K562 (cell line): ENCODE measurements around the gene AP1AR. TPM values are rescaled to one million over a fixed set of nuclear protein-coding genes. Genes with fewer than 3 reads are reported as not detected.
A peak's percentile ranks its signal among the peaks of the same experiment; 100 is the strongest.

Experiments used
- CC2D1A ChIP-seq: fragments of 450-650 bp; IDR thresholded peaks from 2 replicates; pipeline ENCODE4 v1.6.1; 2017; ENCODE audit warnings: mild to moderate bottlenecking
- CSDE1 ChIP-seq, 2 experiments: fragments of 450-650 bp; IDR thresholded peaks; 2 replicates each; pipeline ENCODE4 v1.6.1; 2016; ENCODE audit warnings: mild to moderate bottlenecking in 1 of 2
- JUNB ChIP-seq: fragments of 450-650 bp; formaldehyde crosslinking; conservative IDR thresholded peaks from 2 replicates; pipeline ENCODE4 v1.4.0; 2020; ENCODE audit warnings: mild to moderate bottlenecking
- MXI1 ChIP-seq: IDR thresholded peaks from 2 replicates; pipeline ENCODE4 v1.6.1; 2011; ENCODE audit warnings: low read depth, mild to moderate bottlenecking, improper control_type of control experiment, low read length
- NCOA4 ChIP-seq: fragments of 450-650 bp; IDR thresholded peaks from 2 replicates; pipeline ENCODE4 v1.6.1; 2018; ENCODE audit warnings: mild to moderate bottlenecking; ENCODE audit not compliant: partially characterized antibody
- NFATC3 ChIP-seq: fragments of 450-650 bp; IDR thresholded peaks from 2 replicates; pipeline ENCODE4 v1.6.1; 2017; ENCODE audit warnings: mild to moderate bottlenecking
- NFRKB ChIP-seq: fragments of 450-650 bp; IDR thresholded peaks from 2 replicates; pipeline ENCODE4 v1.6.1; 2016; ENCODE audit warnings: low read depth
- NR1H2 ChIP-seq: sonication (generic); formaldehyde crosslinking; IDR thresholded peaks from 2 replicates; pipeline ENCODE4 v1.4.0; 2020; ENCODE audit warnings: mild to moderate bottlenecking, missing genetic modification reagents
- TRIM24 ChIP-seq, 2 experiments: fragments of 450-650 bp; IDR thresholded peaks; 2 replicates each; pipeline ENCODE4 v1.6.1; 2016
- ZNF121 ChIP-seq: sonication (generic); formaldehyde crosslinking; conservative IDR thresholded peaks from 2 replicates; pipeline ENCODE4 v1.8.0; 2022; ENCODE audit warnings: missing genetic modification reagents
- ZNF140 ChIP-seq: fragments of 250-450 bp; sonication (Bioruptor Pico); IDR thresholded peaks from 2 replicates; pipeline ENCODE4 v1.8.0; 2021; ENCODE audit warnings: moderate library complexity, mild to moderate bottlenecking, inconsistent platforms
- ZNF184 ChIP-seq: sonication (generic); formaldehyde crosslinking; IDR thresholded peaks from 2 replicates; pipeline ENCODE4 v1.5.0; 2020; ENCODE audit warnings: missing genetic modification reagents
- ZNF584 ChIP-seq: fragments of 200-800 bp; sonication (Bioruptor generic); IDR thresholded peaks from 2 replicates; pipeline ENCODE4 v1.6.1; 2016; ENCODE audit warnings: low read depth, mild to moderate bottlenecking, missing genetic modification characterization, missing compliant biosample characterization
- polyA plus RNA-seq, 8 experiments: library from polyadenylated mRNA; depleted of rRNA in 4 of 8; stranded (reverse) in 5 of 8; unstranded in 3 of 8; fragments of >200 nt; fragmentation: Nextera tagmentation in 2 of 8; fragmentation: Illumina TruSeq in 1 of 8; extraction: Ambion mirVana in 2 of 8; extraction: Trizol in 1 of 8; gene quantifications; 2 replicates each; pipeline versions ENCODE4 v1.2.1 to v1.2.3, GENCODE V29; 2011 to 2014; ENCODE audit warnings: inconsistent platforms in 1 of 8, missing spikeins in 1 of 8
- total RNA-seq, 7 experiments: library from RNA; depleted of rRNA in 6 of 7; stranded (reverse); fragments of >200 nt in 6 of 7; fragmentation: Illumina TruSeq in 2 of 7; extraction: Trizol in 2 of 7; gene quantifications; 2 replicates each; pipeline versions ENCODE4 v1.2.1 to v1.2.3, GENCODE V29; 2011 to 2021; ENCODE audit warnings: low replicate concordance in 1 of 7
- TF ChIP-seq, protein P1 (sequence below), 2 experiments: fragments of 450-650 bp in 1 of 2; IDR thresholded peaks; 2 replicates each; pipeline ENCODE4 v1.6.1; 2011 to 2017; ENCODE audit warnings: low read depth in 2 of 2, antibody characterized with exemption in 1 of 2, borderline replicate concordance in 1 of 2, low read length in 1 of 2, mild to moderate bottlenecking in 1 of 2, mixed read lengths in 1 of 2; ENCODE audit not compliant: control insufficient read depth in 1 of 2
- TF ChIP-seq, protein P2 (sequence below): IDR thresholded peaks from 2 replicates; pipeline ENCODE4 v1.6.1; 2014; ENCODE audit warnings: antibody characterized with exemption
- TF ChIP-seq, protein P3 (sequence below), 2 experiments: fragments of 450-650 bp in 1 of 2; sonication (generic) in 1 of 2; formaldehyde crosslinking in 1 of 2; IDR thresholded peaks in 1 of 2; conservative IDR thresholded peaks in 1 of 2; 2 replicates each; pipeline versions ENCODE4 v1.6.1 to v1.8.1; 2016 to 2023; ENCODE audit warnings: mild to moderate bottlenecking in 2 of 2, moderate library complexity in 2 of 2, inconsistent platforms in 1 of 2, missing genetic modification reagents in 1 of 2
- TF ChIP-seq, protein P4 (sequence below): fragments of 450-650 bp; IDR thresholded peaks from 2 replicates; pipeline ENCODE4 v1.6.1; 2017; ENCODE audit warnings: antibody characterized with exemption, mild to moderate bottlenecking

AP1AR gene
- total and polyA plus RNA-seq, 9 of the 15 experiments (the other 6 are each of a cell fraction or from before 2014, with no cell fraction given) = 2.6 to 20.7 (median 12.2) TPM

DNA sequence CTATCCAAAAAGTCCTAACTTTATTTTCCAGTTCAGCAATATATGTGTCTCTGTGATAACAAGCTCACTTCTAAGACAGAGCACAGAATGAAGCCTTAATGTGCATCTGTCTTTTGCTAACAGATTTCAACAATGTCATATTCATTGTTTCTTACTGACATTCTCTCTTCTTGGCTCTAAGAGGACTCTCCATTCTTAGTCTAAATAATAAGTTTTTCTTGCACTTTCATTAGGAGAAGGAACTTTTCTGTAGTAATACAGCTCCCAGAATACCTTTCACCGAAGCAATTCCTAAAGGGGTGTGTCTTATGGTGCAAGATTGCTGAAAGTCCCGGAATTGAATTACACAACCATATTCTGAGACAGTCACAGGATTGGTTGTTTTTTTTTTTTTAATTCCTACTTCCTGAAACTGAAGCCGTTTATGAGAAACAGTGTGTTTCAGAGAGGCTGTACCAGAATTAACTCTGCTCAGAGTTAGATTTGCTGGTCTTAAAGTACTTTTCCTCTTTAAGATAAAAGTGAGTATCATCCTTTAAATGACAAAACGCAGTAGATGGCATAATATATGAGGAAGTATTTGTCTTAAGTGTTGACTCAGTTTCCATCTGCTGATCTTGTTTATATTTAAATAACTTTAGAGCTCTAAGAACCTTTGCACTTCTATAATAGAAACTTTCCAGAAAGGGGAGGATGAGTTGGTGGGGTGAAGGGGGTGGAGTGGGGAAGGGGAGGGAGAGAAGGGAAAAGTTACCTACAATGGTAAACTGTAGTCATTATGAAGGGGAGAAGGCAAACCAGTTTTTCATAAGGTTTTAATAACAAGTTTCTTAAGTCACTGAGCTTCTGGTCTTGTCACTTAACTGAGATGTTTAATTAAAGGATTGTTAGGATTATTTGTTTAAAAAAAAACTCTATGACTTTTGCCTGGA lies 65.6 kb downstream of the AP1AR start, which contains the start of gene ALPK1 (continued):
- TF ChIP-seq CC2D1A (0 out of 2 replicates have a peak, but pooled peaks have one; percentile 36), ZNF121 (CRISPR knock-in tag) (no peak), NR1H2 (CRISPR knock-in tag) (no peak), ZNF184 (CRISPR knock-in tag) (no peak), CSDE1 (IDR thresholded peaks at IDR 0.05) (no peak), NFATC3 (no peak), JUNB (no peak), NCOA4 (no peak), ZNF140 (CRISPR knock-in tag) (no peak), NFRKB (peak; percentile 35; the same call in 1 of the 2 replicates), ZNF584 (no peak; the same call in 1 of the 2 replicates), TRIM24 (IDR thresholded peaks at IDR 0.05) (peak; percentile 77; a peak in 3 of 4 replicates), MXI1 (no peak)
- TF ChIP-seq, protein P1, sequence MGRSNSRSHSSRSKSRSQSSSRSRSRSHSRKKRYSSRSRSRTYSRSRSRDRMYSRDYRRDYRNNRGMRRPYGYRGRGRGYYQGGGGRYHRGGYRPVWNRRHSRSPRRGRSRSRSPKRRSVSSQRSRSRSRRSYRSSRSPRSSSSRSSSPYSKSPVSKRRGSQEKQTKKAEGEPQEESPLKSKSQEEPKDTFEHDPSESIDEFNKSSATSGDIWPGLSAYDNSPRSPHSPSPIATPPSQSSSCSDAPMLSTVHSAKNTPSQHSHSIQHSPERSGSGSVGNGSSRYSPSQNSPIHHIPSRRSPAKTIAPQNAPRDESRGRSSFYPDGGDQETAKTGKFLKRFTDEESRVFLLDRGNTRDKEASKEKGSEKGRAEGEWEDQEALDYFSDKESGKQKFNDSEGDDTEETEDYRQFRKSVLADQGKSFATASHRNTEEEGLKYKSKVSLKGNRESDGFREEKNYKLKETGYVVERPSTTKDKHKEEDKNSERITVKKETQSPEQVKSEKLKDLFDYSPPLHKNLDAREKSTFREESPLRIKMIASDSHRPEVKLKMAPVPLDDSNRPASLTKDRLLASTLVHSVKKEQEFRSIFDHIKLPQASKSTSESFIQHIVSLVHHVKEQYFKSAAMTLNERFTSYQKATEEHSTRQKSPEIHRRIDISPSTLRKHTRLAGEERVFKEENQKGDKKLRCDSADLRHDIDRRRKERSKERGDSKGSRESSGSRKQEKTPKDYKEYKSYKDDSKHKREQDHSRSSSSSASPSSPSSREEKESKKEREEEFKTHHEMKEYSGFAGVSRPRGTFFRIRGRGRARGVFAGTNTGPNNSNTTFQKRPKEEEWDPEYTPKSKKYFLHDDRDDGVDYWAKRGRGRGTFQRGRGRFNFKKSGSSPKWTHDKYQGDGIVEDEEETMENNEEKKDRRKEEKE (IDR thresholded peaks at IDR 0.05; ENCODE audit: borderline replicate concordance in 1 of 2, control insufficient read depth in 1 of 2, low read depth in 2 of 2, low read length in 1 of 2) = no peak
- TF ChIP-seq, protein P2, sequence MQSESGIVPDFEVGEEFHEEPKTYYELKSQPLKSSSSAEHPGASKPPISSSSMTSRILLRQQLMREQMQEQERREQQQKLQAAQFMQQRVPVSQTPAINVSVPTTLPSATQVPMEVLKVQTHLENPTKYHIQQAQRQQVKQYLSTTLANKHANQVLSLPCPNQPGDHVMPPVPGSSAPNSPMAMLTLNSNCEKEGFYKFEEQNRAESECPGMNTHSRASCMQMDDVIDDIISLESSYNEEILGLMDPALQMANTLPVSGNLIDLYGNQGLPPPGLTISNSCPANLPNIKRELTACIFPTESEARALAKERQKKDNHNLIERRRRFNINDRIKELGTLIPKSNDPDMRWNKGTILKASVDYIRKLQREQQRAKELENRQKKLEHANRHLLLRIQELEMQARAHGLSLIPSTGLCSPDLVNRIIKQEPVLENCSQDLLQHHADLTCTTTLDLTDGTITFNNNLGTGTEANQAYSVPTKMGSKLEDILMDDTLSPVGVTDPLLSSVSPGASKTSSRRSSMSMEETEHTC = 0 out of 2 replicates have a peak, but pooled peaks have one; percentile 19
- TF ChIP-seq, protein P3, sequence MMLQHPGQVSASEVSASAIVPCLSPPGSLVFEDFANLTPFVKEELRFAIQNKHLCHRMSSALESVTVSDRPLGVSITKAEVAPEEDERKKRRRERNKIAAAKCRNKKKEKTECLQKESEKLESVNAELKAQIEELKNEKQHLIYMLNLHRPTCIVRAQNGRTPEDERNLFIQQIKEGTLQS (IDR thresholded peaks at IDR 0.05) = peak; percentile 65
- TF ChIP-seq, protein P3 (CRISPR knock-in tag; conservative IDR thresholded peaks at IDR 0.05) = no peak
- TF ChIP-seq, protein P4, sequence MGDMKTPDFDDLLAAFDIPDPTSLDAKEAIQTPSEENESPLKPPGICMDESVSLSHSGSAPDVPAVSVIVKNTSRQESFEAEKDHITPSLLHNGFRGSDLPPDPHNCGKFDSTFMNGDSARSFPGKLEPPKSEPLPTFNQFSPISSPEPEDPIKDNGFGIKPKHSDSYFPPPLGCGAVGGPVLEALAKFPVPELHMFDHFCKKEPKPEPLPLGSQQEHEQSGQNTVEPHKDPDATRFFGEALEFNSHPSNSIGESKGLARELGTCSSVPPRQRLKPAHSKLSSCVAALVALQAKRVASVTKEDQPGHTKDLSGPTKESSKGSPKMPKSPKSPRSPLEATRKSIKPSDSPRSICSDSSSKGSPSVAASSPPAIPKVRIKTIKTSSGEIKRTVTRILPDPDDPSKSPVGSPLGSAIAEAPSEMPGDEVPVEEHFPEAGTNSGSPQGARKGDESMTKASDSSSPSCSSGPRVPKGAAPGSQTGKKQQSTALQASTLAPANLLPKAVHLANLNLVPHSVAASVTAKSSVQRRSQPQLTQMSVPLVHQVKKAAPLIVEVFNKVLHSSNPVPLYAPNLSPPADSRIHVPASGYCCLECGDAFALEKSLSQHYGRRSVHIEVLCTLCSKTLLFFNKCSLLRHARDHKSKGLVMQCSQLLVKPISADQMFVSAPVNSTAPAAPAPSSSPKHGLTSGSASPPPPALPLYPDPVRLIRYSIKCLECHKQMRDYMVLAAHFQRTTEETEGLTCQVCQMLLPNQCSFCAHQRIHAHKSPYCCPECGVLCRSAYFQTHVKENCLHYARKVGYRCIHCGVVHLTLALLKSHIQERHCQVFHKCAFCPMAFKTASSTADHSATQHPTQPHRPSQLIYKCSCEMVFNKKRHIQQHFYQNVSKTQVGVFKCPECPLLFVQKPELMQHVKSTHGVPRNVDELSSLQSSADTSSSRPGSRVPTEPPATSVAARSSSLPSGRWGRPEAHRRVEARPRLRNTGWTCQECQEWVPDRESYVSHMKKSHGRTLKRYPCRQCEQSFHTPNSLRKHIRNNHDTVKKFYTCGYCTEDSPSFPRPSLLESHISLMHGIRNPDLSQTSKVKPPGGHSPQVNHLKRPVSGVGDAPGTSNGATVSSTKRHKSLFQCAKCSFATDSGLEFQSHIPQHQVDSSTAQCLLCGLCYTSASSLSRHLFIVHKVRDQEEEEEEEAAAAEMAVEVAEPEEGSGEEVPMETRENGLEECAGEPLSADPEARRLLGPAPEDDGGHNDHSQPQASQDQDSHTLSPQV = no peak
